Natural killer cell (primary cell): ENCODE data around the gene TACC2. TPM values are rescaled to one million over a fixed set of nuclear protein-coding genes. Genes with fewer than 3 reads are reported as not detected.

Experiments
- ATAC-seq, 3 donors: fragments of 150-1000 bp in 2 of 3; fragments of 200-7000 bp in 1 of 3; cut with Tn5 transposase; 1 replicate in 1 of 3; 2 replicates in 2 of 3; pipeline ENCODE4 v1.10.0; 2021; ENCODE audit warnings: mild to moderate bottlenecking in 2 of 3, moderate library complexity in 2 of 3
- DNase-seq, 2 donors: peaks; one replicate each; pipeline versions ENCODE4 v3.0.0 to v3.0.0-alpha.2; 2013 to 2021; ENCODE audit warnings: mixed read lengths in 1 of 2
- H3K27ac ChIP-seq: one replicate; pipeline ENCODE4 v1.5.1; 2013; ENCODE audit warnings: mild to moderate bottlenecking, low read length
- H3K27me3 ChIP-seq: one replicate; pipeline ENCODE4 v1.6.1; 2013; ENCODE audit warnings: low read length; ENCODE audit not compliant: control insufficient read depth, insufficient read depth
- H3K36me3 ChIP-seq: one replicate; pipeline ENCODE4 v1.6.1; 2013; ENCODE audit warnings: low read length; ENCODE audit not compliant: control insufficient read depth, insufficient read depth
- H3K4me1 ChIP-seq: one replicate; pipeline ENCODE4 v1.6.1; 2013; ENCODE audit warnings: low read length; ENCODE audit not compliant: control insufficient read depth, insufficient read depth
- H3K4me3 ChIP-seq: one replicate; pipeline ENCODE4 v1.5.1; 2013; ENCODE audit warnings: low read length
- H3K9me3 ChIP-seq: one replicate; pipeline ENCODE4 v1.6.1; 2013; ENCODE audit warnings: low read length; ENCODE audit not compliant: control insufficient read depth, insufficient read depth
- H3K27ac Mint-ChIP-seq, 2 donors: one replicate each; pipeline ENCODE4 v1.8.0; 2022; ENCODE audit warnings: mild to moderate bottlenecking in 2 of 2, mixed read lengths in 2 of 2, moderate library complexity in 1 of 2
- H3K27me3 Mint-ChIP-seq, 2 donors: one replicate each; pipeline ENCODE4 v1.8.0; 2022; ENCODE audit warnings: low read depth in 2 of 2, mixed read lengths in 2 of 2
- H3K36me3 Mint-ChIP-seq: one replicate; pipeline ENCODE4 v1.8.0; 2022; ENCODE audit warnings: mixed read lengths
- H3K4me1 Mint-ChIP-seq, 2 donors: one replicate each; pipeline ENCODE4 v1.8.0; 2022; ENCODE audit warnings: mixed read lengths in 2 of 2
- H3K4me3 Mint-ChIP-seq: one replicate; pipeline ENCODE4 v1.8.0; 2022; ENCODE audit warnings: mild to moderate bottlenecking, moderate library complexity, mixed read lengths
- H3K9me3 Mint-ChIP-seq, 2 donors: one replicate each; pipeline ENCODE4 v1.8.0; 2022; ENCODE audit warnings: mixed read lengths in 2 of 2
- WGBS: methylation state at CpG from one replicate; pipeline ENCODE4 v1.1.7; 2013; ENCODE audit warnings: missing lambda C conversion rate; ENCODE audit not compliant: insufficient coverage; 5-methylcytosine and 5-hydroxymethylcytosine counted together
- intact Hi-C: fragments of 100-400 bp; cut with micrococcal nuclease; formaldehyde crosslinking; loops from one replicate; pipeline ENCODE4 v1.14.2; 2022
- total RNA-seq, 4 donors: library from RNA; stranded (reverse); fragments of 120-200 nt in 1 of 4; gene quantifications; one replicate each; pipeline versions ENCODE4 v1.2.3 to v1.2.4, GENCODE V29; 2013 to 2022
- TF ChIP-seq, protein P1 (sequence below): fragments of 200-600 bp; IDR thresholded peaks from one replicate; pipeline ENCODE4 v1.8.0; 2022; ENCODE audit warnings: antibody characterized with exemption

Gene TACC2
- total RNA-seq, 3 donors from 2014 or later (not counting 1 experiment from before 2014, with no cell fraction given), result not detected

DNA sequence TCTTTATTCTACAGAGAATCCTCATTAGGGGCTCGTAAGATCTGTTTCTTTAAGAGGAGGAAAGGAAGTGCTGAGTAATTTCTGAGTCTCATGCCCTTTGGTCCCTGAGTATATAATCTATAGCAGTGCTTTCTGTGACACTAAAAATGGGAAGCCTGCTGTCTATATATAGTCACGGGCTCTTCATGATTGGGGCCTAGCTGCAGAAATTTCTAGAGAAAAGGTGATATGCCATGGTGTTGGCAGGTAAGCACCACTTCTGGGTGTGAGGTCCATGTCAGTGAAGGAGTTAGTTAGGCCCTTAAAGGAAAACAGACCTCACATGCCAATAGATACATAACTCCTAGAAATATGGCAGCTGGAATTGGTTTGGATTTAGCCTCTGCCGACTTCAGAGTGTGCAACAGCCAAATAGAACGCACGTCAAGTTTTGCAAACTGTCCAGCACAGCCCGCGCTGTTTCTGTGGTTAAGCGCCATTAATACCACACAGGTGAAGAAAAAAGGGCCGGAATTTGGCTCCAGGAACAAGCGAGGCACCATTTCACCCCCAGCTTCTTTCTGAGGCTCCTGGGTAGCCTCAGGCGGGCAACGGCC is 123.2 kb downstream of the TACC2 start:
- TF ChIP-seq, protein P1, sequence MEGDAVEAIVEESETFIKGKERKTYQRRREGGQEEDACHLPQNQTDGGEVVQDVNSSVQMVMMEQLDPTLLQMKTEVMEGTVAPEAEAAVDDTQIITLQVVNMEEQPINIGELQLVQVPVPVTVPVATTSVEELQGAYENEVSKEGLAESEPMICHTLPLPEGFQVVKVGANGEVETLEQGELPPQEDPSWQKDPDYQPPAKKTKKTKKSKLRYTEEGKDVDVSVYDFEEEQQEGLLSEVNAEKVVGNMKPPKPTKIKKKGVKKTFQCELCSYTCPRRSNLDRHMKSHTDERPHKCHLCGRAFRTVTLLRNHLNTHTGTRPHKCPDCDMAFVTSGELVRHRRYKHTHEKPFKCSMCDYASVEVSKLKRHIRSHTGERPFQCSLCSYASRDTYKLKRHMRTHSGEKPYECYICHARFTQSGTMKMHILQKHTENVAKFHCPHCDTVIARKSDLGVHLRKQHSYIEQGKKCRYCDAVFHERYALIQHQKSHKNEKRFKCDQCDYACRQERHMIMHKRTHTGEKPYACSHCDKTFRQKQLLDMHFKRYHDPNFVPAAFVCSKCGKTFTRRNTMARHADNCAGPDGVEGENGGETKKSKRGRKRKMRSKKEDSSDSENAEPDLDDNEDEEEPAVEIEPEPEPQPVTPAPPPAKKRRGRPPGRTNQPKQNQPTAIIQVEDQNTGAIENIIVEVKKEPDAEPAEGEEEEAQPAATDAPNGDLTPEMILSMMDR, result no peak
- intact Hi-C loops, result no loop called here
- Mint-ChIP-seq H3K4me3 (no peak overlapping the region), H3K4me1 (no peaks in the 10 kb centered on the region), H3K36me3 (no peaks in the 10 kb centered on the region), H3K27ac (no peak overlapping the region), H3K9me3 (no peaks in the 10 kb centered on the region), H3K27me3 (peaks cover 28 to 54% of the 10 kb centered on the region in 2 donors)
- ATAC-seq (no peak), DNase-seq (no peak)
- H3K4me1 ChIP-seq, result no peaks in the 10 kb centered on the region
- WGBS, result 38% methylated on average over 12 of the region's 12 CpGs
- H3K4me3 ChIP-seq, result no peak overlapping the region
- no peaks in the 10 kb centered on the region for H3K36me3 ChIP-seq
- no peaks in the 10 kb centered on the region for H3K9me3 ChIP-seq
- H3K27ac ChIP-seq, result no peak overlapping the region
- H3K27me3 ChIP-seq, result peaks cover 5% of the 10 kb centered on the region

GRCh38 chr10:122112625-122113160 is 123.7 kb downstream of the TACC2 start:
- TF ChIP-seq, protein P1, result no peak
- no peak overlapping the region for H3K27ac ChIP-seq
- no peak for ATAC-seq
- peaks cover 5% of the 10 kb centered on the region for H3K27me3 ChIP-seq
- WGBS, result 3% methylated on average over 63 of the region's 63 CpGs
- Mint-ChIP-seq H3K27ac (no peak overlapping the region), H3K4me1 (no peaks in the 10 kb centered on the region), H3K4me3 (no peak overlapping the region), H3K27me3 (peaks cover 28 to 54% of the 10 kb centered on the region in 2 donors), H3K36me3 (no peaks in the 10 kb centered on the region), H3K9me3 (no peaks in the 10 kb centered on the region)
- intact Hi-C loops, result no loop called here
- H3K36me3 ChIP-seq, result no peaks in the 10 kb centered on the region
- no peaks in the 10 kb centered on the region for H3K9me3 ChIP-seq
- no peak for DNase-seq
- no peak overlapping the region for H3K4me3 ChIP-seq
- no peaks in the 10 kb centered on the region for H3K4me1 ChIP-seq

- Mint-ChIP-seq H3K4me1 (no peaks in the 10 kb centered on the region), H3K27me3 (peaks cover 31 to 54% of the 10 kb centered on the region in 2 donors), H3K27ac (no peak overlapping the region), H3K4me3 (no peak overlapping the region), H3K9me3 (no peaks in the 10 kb centered on the region), H3K36me3 (no peaks in the 10 kb centered on the region)
- ATAC-seq (no peak), DNase-seq (no peak)
- TF ChIP-seq, protein P1, result no peak
- H3K27me3 ChIP-seq, result peaks cover 5% of the 10 kb centered on the region
- H3K4me3 ChIP-seq, result no peak overlapping the region
- no peaks in the 10 kb centered on the region for H3K36me3 ChIP-seq
- 2% methylated on average over 77 of the region's 77 CpGs for whole genome bisulfite sequencing
- no peaks in the 10 kb centered on the region for H3K4me1 ChIP-seq
- intact Hi-C loops, result no loop called here
- H3K9me3 ChIP-seq, result no peaks in the 10 kb centered on the region
- no peak overlapping the region for H3K27ac ChIP-seq
Observed at GRCh38 chr10:122113161-122113944, 124.4 kb downstream of the TACC2 start.
